PC-3 (cell line): ENCODE data around the gene PXDC1. TPM values are rescaled to one million over a fixed set of nuclear protein-coding genes. Genes with fewer than 3 reads are reported as not detected.

ENCODE experiments used
- ATAC-seq: fragments of 200-7000 bp; cut with Tn5 transposase; 2 replicates; pipeline ENCODE4 v1.9.1; 2020; ENCODE audit warnings: mild to moderate bottlenecking, moderate library complexity
- BruUV-seq: library from RNA; stranded (reverse); fragments of 400-500 nt; replicated peaks from 2 replicates; lab custom pipeline; 2021; lab: Mats Ljungman, UMichigan
- CTCF ChIA-PET: fragments of 300-600 bp; sonication (Branson Sonifier 250); formaldehyde crosslinking; loops from one replicate; lab custom pipeline; 2022; ENCODE audit warnings: antibody characterized with exemption; lab: Charles Lee
- POLR2A ChIA-PET: fragments of 300-600 bp; sonication (Branson Sonifier 250); formaldehyde crosslinking; loops from one replicate; lab custom pipeline; 2022; ENCODE audit warnings: antibody characterized with exemption; ENCODE audit not compliant: unreplicated experiment; lab: Charles Lee
- DNase-seq: peaks from one replicate; pipeline ENCODE4 v3.0.0-alpha.2; 2015
- H2AFZ ChIP-seq: fragments of 300-600 bp; sonication (generic); 2 replicates; pipeline ENCODE4 v1.6.0; 2016; ENCODE audit warnings: antibody characterized with exemption, low read length
- H3F3A ChIP-seq: fragments of 300-600 bp; sonication (generic); one replicate; pipeline ENCODE4 v1.6.0; 2017; ENCODE audit warnings: antibody characterized with exemption, low read length, control low read depth, mild to moderate bottlenecking; ENCODE audit not compliant: unreplicated experiment
- H3K27ac ChIP-seq: fragments of 300-600 bp; sonication (generic); 2 replicates; pipeline ENCODE4 v1.5.1; 2016; ENCODE audit warnings: mild to moderate bottlenecking, low read length
- H3K27me3 ChIP-seq: fragments of 300-600 bp; sonication (generic); 2 replicates; pipeline ENCODE4 v1.6.1; 2016; ENCODE audit warnings: low read length, mixed read lengths
- H3K36me3 ChIP-seq: fragments of 300-600 bp; sonication (generic); 2 replicates; pipeline ENCODE4 v1.6.1; 2016; ENCODE audit warnings: low read depth, mixed run types, low read length, mixed read lengths
- H3K4me1 ChIP-seq: fragments of 300-600 bp; sonication (generic); 2 replicates; pipeline ENCODE4 v1.5.1; 2016; ENCODE audit warnings: low read length; ENCODE audit not compliant: insufficient read depth
- H3K4me2 ChIP-seq: fragments of 300-600 bp; sonication (generic); 2 replicates; pipeline ENCODE4 v1.6.0; 2016; ENCODE audit warnings: low read length
- H3K4me3 ChIP-seq: fragments of 300-600 bp; sonication (generic); 2 replicates; pipeline ENCODE4 v1.5.1; 2016; ENCODE audit warnings: mild to moderate bottlenecking, low read length, mixed read lengths
- H3K79me2 ChIP-seq: fragments of 300-600 bp; sonication (generic); 2 replicates; pipeline ENCODE4 v1.6.1; 2017; ENCODE audit warnings: low read length, mixed read lengths
- H3K9ac ChIP-seq: fragments of 300-600 bp; sonication (generic); 2 replicates; pipeline ENCODE4 v1.6.0; 2016; ENCODE audit warnings: mild to moderate bottlenecking, low read length
- H3K9me2 ChIP-seq: fragments of 300-600 bp; sonication (generic); replicated peaks from 2 replicates; pipeline ENCODE4 v1.6.1; 2016; ENCODE audit warnings: mixed run types, low read length, mixed read lengths
- H3K9me3 ChIP-seq: fragments of 300-600 bp; sonication (generic); 2 replicates; pipeline ENCODE4 v1.6.1; 2016; ENCODE audit warnings: low read length, mixed read lengths
- H4K20me1 ChIP-seq: fragments of 300-600 bp; sonication (generic); 2 replicates; pipeline ENCODE4 v1.6.1; 2016; ENCODE audit warnings: low read length, mixed read lengths
- EZH2 ChIP-seq: fragments of 300-600 bp; sonication (generic); IDR thresholded peaks from one replicate; pipeline ENCODE4 v1.6.1; 2017; ENCODE audit warnings: antibody characterized with exemption, mild to moderate bottlenecking, low read length; ENCODE audit not compliant: unreplicated experiment
- EZH2phosphoT487 ChIP-seq: fragments of 300-600 bp; sonication (generic); IDR thresholded peaks from 2 replicates; pipeline ENCODE4 v1.6.1; 2018; ENCODE audit warnings: mild to moderate bottlenecking, antibody characterized with exemption, low read length, borderline replicate concordance
- intact Hi-C: fragments of 100-400 bp; cut with micrococcal nuclease; formaldehyde crosslinking; loops from 2 replicates; pipeline ENCODE4 v1.9.0; 2023
- total RNA-seq: library from RNA; depleted of rRNA; stranded (reverse); fragments of >200 nt; gene quantifications from 2 replicates; pipeline ENCODE4 v1.2.3, GENCODE V29; 2014
- TF ChIP-seq, protein P1 (sequence below): fragments of 300-600 bp; sonication (generic); conservative IDR thresholded peaks from 2 replicates; pipeline ENCODE4 v1.5.1; 2017; ENCODE audit warnings: antibody characterized with exemption, low read depth, mild to moderate bottlenecking, low read length

PXDC1 gene
- total RNA-seq, 1 experiment from 2014 or later = 46.2 TPM

GRCh38 chr6:3727036-3727435 is 24.5 kb downstream of the PXDC1 start:
- H3K9me2 ChIP-seq = no peaks in the 10 kb centered on the region
- H3K4me1 ChIP-seq = peaks cover 4% of the 10 kb centered on the region
- H4K20me1 ChIP-seq = peaks cover 8% of the 10 kb centered on the region; the same call in 1 of the 2 replicates
- intact Hi-C loops = no loop called here
- H3K4me3 ChIP-seq = no peak overlapping the region
- peaks cover 42% of the 10 kb centered on the region for H3K79me2 ChIP-seq
- no peaks in the 10 kb centered on the region for H3K9me3 ChIP-seq
- no peak for TF ChIP-seq EZH2
- TF ChIP-seq EZH2phosphoT487 = no peak
- TF ChIP-seq, protein P1, sequence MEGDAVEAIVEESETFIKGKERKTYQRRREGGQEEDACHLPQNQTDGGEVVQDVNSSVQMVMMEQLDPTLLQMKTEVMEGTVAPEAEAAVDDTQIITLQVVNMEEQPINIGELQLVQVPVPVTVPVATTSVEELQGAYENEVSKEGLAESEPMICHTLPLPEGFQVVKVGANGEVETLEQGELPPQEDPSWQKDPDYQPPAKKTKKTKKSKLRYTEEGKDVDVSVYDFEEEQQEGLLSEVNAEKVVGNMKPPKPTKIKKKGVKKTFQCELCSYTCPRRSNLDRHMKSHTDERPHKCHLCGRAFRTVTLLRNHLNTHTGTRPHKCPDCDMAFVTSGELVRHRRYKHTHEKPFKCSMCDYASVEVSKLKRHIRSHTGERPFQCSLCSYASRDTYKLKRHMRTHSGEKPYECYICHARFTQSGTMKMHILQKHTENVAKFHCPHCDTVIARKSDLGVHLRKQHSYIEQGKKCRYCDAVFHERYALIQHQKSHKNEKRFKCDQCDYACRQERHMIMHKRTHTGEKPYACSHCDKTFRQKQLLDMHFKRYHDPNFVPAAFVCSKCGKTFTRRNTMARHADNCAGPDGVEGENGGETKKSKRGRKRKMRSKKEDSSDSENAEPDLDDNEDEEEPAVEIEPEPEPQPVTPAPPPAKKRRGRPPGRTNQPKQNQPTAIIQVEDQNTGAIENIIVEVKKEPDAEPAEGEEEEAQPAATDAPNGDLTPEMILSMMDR = no peak
- no peak overlapping the region for H3K4me2 ChIP-seq
- peaks cover 20% of the 10 kb centered on the region for H3K36me3 ChIP-seq
- ChIA-PET CTCF (no interaction called here), POLR2A (no interaction called here)
- ATAC-seq (no peak), DNase-seq (no peak)
- H3K27me3 ChIP-seq = no peaks in the 10 kb centered on the region
- no peaks in the 10 kb centered on the region for H3F3A ChIP-seq
- H3K27ac ChIP-seq = no peak overlapping the region
- no TSS peak for BruUV-seq
- H2AFZ ChIP-seq = no peak overlapping the region
- no peak overlapping the region for H3K9ac ChIP-seq

DNA sequence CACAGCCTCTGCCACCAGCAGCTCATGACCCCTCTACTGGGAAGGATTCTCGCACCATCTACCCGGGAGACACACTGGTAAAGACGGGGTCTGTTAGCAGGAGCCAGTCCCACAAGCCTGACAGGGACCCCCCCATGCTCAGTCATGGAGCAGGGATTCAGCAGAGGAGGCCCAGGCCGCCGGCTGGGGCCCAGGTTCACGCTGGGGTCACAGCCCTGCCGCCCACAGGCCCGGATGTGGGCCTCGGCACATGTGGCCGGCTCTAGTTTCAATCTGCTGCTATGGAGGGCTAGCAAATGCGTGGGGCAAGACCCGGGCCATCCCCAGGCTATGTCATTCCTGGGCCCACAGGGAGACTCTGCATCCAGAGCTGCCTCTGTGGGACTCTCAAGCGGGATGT is 25.1 kb downstream of the PXDC1 start:
- no peak for TF ChIP-seq EZH2phosphoT487
- TF ChIP-seq, protein P1 = no peak
- no peak for TF ChIP-seq EZH2
- H3F3A ChIP-seq = no peaks in the 10 kb centered on the region
- DNase-seq (no peak), ATAC-seq (no peak)
- no peaks in the 10 kb centered on the region for H3K9me2 ChIP-seq
- peaks cover 36% of the 10 kb centered on the region for H3K79me2 ChIP-seq
- no peaks in the 10 kb centered on the region for H3K4me1 ChIP-seq
- H3K36me3 ChIP-seq = peaks cover 26% of the 10 kb centered on the region
- ChIA-PET CTCF (no interaction called here), POLR2A (no interaction called here)
- no peaks in the 10 kb centered on the region for H3K9me3 ChIP-seq
- no peak overlapping the region for H3K27ac ChIP-seq
- BruUV-seq = no TSS peak
- H2AFZ ChIP-seq = no peak overlapping the region
- H3K4me2 ChIP-seq = no peak overlapping the region
- intact Hi-C loops = no loop called here
- no peaks in the 10 kb centered on the region for H3K27me3 ChIP-seq
- peaks cover 1% of the 10 kb centered on the region; the same call in 1 of the 2 replicates for H4K20me1 ChIP-seq
- H3K9ac ChIP-seq = no peak overlapping the region
- no peak overlapping the region for H3K4me3 ChIP-seq

GRCh38 chr6:3725145-3726047 is 26.1 kb downstream of the PXDC1 start:
- Histone ChIP-seq H2AFZ (no peak overlapping the region), H3K36me3 (peaks cover 22% of the 10 kb centered on the region), H3K9me2 (no peaks in the 10 kb centered on the region), H3K27ac (no peak overlapping the region), H3K9me3 (no peaks in the 10 kb centered on the region), H3K9ac (no peak overlapping the region), H3K27me3 (no peaks in the 10 kb centered on the region), H3K4me1 (no peaks in the 10 kb centered on the region), H3F3A (no peaks in the 10 kb centered on the region), H3K79me2 (peaks cover 26% of the 10 kb centered on the region), H4K20me1 (no peaks in the 10 kb centered on the region), H3K4me3 (no peak overlapping the region), H3K4me2 (no peak overlapping the region)
- DNase-seq = no peak
- ChIA-PET CTCF (no interaction called here), POLR2A (no interaction called here)
- ATAC-seq = no peak
- TF ChIP-seq, protein P1 = no peak
- intact Hi-C loops = no loop called here
- no TSS peak for BruUV-seq
